GM18499 (cell line): Measurements from ENCODE around the gene PLEKHF1.
A peak's percentile ranks its signal among the peaks of the same experiment; 100 is the strongest.
"Not testable (repeated sequence)": the region's sequence is repeated elsewhere in the genome, so short reads cannot be mapped to it uniquely, and the experiment has no call there.

Experiments
- ATAC-seq: cut with Tn5 transposase; IDR thresholded peaks from one replicate; pipeline ENCODE4 v1.9.1; 2021; ENCODE audit warnings: moderate number of reproducible peaks; ENCODE audit not compliant: insufficient read depth, unreplicated experiment

Gene PLEKHF1

GRCh38 chr19:29662604-29663404 is 2.5 kb upstream of the PLEKHF1 start:
- no peak for ATAC-seq

GRCh38 chr19:29663861-29664752 is 1.2 kb upstream of the PLEKHF1 start:
- ATAC-seq, result no peak

GRCh38 chr19:29664753-29665214 is 477 bp upstream of the PLEKHF1 start:
- peak; percentile 18 for ATAC-seq

- ATAC-seq, result no peak
Measured at GRCh38 chr19:29665826-29666577, 741 bp downstream of the PLEKHF1 start.

GRCh38 chr19:29666578-29667386 is 1.5 kb downstream of the PLEKHF1 start:
- ATAC-seq, result no peak

- ATAC-seq, result no peak
Measured at GRCh38 chr19:29667387-29667783, 2.1 kb downstream of the PLEKHF1 start.

GRCh38 chr19:29667901-29668341 is 2.7 kb downstream of the PLEKHF1 start:
- ATAC-seq, result no peak

- ATAC-seq, result no peak
Measured at GRCh38 chr19:29668746-29669609, 3.7 kb downstream of the PLEKHF1 start.

- ATAC-seq, result no peak
Measured at GRCh38 chr19:29670255-29670654, 5.0 kb downstream of the PLEKHF1 start.

GRCh38 chr19:29671026-29671392 is 5.7 kb downstream of the PLEKHF1 start:
- ATAC-seq, result not testable (repeated sequence)

GRCh38 chr19:29671393-29672160 is 6.3 kb downstream of the PLEKHF1 start:
- peak; percentile 43 for ATAC-seq

- no peak for ATAC-seq
Measured at GRCh38 chr19:29672319-29672932, 7.2 kb downstream of the PLEKHF1 start.

GRCh38 chr19:29672933-29673336 is 7.7 kb downstream of the PLEKHF1 start:
- no peak for ATAC-seq

GRCh38 chr19:29673451-29674371 is 8.4 kb downstream of the PLEKHF1 start:
- ATAC-seq, result no peak

- no peak for ATAC-seq
Measured at GRCh38 chr19:29674374-29675119, 9.3 kb downstream of the PLEKHF1 start.

GRCh38 chr19:29675120-29675649 is 9.9 kb downstream of the PLEKHF1 start:
- ATAC-seq, result no peak
